Islet precursor cell (in vitro differentiated cells): ENCODE results near the gene TADA2B.

Experiments used
- DNase-seq: peaks from one replicate; pipeline ENCODE4 v3.0.0-alpha.2; 2018

Gene TADA2B

GRCh38 chr4:7018281-7018680, 24.9 kb upstream of the TADA2B start:
- no peak for DNase-seq

DNA sequence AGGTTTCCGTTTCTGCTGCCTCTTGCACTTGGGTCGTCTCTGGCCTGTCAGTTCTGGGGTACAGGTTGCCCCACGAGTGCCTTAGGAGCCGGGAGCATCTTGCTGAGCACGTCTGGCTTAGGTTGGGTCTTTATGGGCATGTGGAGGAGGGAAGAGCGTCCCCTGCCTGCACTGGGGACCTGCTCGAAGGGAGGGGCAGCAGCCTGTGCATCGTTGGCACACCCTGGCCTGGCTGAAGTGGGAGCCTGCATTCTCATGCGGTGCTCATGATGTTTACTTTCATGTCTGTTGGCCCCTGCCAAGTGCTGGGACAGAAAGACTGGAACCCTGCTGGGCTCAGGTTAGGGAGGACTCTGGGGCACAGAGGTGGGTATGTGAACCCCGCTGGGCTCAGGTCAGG, 23.8 kb upstream of the TADA2B start:
- no peak for DNase-seq

- no peak for DNase-seq
Observed at GRCh38 chr4:7020290-7020689, 22.9 kb upstream of the TADA2B start.

- no peak for DNase-seq
Observed at GRCh38 chr4:7020856-7021255, 22.3 kb upstream of the TADA2B start.

- DNase-seq, result no peak
Observed at GRCh38 chr4:7021355-7021754, 21.8 kb upstream of the TADA2B start.

DNA sequence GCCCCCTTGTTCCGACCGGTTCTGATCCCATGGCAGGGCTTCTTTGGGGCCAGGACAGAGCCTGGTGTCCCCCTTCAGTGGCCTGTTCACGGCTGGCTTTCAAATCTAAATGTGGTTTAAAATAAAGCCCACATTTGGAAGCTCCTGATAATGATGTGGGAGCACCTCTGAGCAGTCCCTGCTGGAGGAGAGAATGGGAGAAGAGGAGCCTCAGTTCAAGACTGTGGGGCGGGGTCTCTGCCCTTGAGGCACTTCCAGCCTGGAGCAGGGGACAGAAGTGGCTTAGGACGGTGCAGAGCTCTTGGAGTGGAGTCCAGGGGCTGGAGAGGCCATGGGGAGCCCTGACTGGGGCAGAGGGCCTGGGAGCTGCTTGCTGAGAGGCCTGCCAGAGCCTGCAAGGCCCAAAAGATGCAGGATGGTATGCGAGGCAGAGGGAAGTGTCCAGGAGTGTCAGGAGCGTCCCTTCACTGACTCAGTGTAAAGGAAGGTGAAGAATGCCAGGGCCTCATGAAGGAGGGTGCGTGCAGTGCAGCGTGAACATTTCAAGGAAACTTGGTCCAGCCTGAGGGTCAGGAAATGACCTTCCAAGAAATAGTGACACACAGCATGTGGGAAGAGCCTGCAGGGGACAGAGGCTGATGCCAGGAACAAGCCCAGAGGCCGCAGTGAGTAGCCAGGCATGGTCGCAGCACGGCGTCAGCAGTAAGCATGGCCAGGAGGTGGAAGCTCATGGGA, 21.1 kb upstream of the TADA2B start:
- peak; percentile 97 for DNase-seq

DNA sequence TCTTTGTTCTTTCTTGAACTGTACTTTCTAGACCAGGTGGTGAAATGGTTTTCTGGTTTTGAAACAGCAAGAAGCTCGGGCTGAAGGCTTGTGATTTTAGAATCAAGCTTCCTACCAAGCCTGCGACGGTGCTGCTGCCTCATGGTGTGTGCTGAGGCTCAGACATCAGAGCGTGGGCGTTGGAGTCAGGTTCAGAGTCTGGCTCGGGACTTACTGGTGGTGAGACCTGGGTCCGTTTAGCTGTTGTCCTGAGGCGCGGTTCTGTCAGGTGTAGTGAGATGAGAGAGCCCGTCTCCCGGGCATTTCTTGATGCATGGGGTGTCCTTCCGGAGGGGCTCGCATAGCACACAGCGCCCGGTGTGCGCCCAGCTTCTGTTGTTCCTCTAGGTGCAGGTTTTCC, 19.7 kb upstream of the TADA2B start:
- no peak for DNase-seq

DNA sequence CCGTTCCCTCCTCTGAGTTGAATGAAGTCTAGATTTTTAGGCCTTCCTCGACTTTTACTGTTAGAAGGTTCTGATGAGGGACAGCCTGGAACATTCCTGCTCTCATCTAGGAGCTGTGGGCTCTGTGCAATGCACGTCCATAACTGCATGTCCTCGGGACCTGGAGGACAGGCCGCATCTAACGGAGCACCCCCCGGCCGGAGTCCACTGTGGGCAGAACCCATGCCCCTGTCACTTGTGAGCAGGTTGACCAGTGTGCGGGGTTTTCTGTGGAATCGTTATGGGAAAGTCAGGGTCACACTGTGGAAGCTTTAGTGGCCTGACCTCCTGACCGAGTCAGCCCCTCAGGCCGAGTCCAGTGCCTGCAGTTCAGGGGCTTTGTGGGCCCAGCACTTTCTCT, 19.3 kb upstream of the TADA2B start:
- DNase-seq, result no peak

- DNase-seq, result no peak
Observed at GRCh38 chr4:7024336-7024890, 18.8 kb upstream of the TADA2B start.

DNA sequence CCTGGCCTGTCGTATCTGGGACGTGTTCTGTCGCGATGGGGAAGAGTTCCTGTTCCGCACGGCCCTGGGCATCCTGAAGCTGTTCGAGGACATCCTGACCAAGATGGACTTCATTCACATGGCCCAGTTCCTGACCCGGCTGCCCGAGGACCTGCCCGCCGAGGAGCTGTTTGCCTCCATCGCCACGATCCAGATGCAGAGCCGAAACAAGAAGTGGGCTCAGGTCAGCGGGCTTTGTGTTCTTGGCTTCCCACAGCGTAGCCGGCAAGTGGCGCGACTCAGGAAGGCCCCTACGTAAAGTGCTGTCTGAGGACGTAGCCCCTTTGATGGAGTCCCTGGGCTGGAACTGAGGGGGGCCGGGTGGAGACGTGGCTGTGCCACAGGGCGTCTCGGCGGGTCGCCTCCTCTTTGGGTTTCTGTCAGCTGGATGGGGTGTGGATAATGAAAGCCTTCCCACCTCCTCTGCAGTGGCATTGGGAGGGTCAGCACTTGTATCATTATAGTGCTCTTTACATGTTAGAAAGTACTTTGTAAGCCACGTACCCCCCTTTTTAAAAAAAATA, 18.1 kb upstream of the TADA2B start:
- DNase-seq, result no peak

DNA sequence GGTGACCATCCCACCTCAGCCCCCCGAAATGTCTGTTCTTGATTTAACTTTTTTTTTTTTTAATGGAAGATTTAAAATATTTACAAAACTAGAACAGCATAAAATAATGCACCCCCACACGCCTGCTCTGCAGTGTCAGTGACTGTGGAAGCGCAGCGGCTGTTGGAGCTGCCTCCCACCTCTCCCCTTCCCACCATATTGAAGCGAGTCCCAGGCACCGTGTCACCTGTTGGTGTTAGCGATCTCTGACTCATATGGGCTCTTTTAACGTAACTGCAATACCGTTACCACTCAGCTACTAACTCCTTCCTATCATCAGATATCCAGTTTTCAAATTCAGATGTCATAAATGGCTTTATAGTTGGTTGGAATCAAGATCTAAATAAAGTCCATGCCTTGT, 17.1 kb upstream of the TADA2B start:
- DNase-seq, result no peak

DNA sequence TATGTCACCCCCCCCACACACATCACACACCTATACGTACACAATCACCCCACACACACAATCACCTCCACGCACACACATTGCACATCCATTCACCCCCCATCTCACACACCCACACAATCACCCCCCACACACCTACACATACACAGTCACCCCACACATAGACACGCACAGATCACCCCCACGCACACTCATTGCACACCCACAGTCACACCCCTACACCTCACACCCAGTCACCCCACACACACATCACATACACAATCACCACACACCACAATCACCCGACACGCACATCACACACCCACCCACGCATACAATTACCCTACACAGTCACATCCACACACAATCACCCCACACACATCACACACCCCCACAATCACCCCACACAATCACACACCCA, 15.9 kb upstream of the TADA2B start:
- no peak for DNase-seq

DNA sequence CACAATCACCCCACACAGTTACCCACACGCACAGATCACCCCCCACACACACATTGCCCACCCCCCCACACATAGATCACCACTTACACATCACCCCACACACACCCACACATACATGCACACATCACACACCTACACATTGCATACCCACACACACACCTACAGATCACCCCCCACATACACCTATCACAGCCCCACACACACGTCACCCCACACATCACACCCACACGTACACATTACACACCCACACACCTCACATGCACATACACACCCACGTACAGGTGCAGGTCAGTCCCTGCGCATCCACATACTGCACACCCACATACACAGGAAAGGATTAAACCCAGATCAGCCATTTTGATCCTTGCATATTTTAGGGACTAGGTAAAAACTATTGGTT, 15.3 kb upstream of the TADA2B start:
- DNase-seq, result no peak

DNA sequence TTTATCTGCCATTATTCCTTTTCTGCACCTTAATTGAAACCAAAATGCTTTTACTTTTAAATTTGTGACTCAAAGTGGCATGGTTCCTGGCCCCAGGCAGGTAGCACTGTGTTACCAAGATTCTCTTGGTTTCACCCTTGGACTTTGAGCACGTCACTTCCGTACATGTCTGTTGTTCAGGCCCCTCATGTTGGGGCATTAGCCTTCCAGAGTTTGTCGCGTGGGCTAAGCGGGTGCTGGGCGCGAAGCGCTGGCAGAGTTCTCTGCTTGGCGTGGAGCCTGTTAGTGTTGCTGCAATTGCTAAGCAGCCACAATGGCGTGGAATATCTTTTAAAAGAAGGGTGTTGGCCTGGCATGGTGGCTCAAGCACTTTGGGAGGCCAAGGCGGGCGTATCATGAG, 14.0 kb upstream of the TADA2B start:
- no peak for DNase-seq

GRCh38 chr4:7029921-7030320, 13.3 kb upstream of the TADA2B start:
- peak; percentile 29 for DNase-seq

GRCh38 chr4:7030856-7031255, 12.3 kb upstream of the TADA2B start:
- no peak for DNase-seq

DNA sequence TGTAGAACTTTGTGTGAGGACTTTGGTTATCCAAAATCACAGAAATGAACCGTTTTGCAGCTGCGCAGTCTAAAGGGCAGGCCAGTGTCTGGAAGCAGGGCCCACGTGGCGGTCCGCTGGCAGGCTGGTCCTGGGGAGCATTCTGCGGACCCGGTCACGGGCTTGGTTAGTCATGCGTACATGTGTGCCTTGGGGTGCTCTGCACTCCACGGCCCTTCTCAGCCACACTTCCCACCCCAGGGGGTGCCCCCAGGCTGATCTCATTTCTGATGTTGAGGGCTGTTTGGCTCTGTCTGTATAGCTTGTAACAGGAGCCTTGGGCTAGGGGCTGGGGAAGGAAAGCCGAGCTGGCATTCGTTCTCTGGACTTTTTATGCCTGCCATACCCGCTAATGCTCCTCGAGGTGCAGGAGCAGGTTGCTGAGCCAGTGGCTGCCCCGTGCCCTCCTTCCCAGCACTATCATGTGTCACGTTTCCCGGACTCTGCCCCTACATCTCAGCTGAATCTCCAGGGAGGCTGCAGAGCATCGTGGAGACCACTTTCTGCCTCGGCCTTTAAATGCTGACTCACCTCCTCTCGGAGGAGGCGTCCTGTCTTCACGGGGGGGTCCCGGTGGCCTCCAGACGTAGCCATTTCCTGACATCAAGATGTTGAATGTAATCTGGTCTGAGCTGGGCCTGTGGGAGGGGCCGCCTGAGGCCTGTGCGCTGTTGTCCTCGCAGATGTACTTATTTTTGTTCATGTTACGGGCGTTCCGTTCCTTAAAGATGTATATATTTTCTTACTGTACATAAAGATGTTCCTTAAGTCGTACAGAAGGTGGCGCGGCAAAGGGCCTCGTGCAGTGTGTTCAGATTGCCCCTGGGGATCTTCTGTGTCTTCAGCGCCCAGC, 11.4 kb upstream of the TADA2B start:
- no peak for DNase-seq

- no peak for DNase-seq
Observed at GRCh38 chr4:7032596-7032995, 10.6 kb upstream of the TADA2B start.

GRCh38 chr4:7034262-7035081, 8.7 kb upstream of the TADA2B start:
- DNase-seq, result peak; percentile 90

DNA sequence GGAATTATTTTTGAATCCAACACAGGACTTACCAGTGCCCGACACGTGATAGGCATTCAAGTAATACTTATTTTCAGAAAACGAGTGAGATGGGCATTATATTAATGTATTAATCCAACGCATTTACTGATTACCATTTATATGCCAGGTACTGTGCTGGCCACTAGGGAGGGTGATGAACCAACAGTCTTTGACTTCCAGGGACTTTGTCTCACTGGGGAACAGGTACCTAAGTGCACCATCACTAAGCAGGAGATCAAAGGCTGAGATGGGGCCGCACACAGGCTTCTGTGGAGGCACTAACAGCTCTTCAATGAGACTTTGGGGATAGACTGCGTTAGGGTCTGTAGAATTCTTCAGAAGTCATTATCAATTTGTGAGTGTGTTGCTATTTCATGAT, 5.7 kb upstream of the TADA2B start:
- DNase-seq, result no peak

DNA sequence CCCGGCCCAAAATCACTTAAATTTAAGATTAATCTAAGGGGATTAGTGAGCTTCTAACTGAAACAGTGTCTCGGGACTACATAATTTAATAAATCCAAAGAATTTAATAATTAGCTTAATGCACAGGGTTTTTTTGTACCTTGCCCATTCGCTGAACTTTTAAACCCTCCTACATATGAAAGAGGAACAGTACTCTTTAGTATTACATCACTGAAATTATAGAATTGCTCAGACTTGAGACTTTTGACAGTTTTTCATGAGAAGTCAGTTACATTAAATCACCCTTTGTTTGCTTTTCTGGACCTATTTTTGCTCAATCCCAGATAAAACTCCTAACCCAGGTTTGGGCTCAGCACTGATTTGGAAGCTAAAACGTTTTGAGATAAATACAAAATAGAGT, 2.4 kb upstream of the TADA2B start:
- no peak for DNase-seq

GRCh38 chr4:7041246-7041645, 1.9 kb upstream of the TADA2B start:
- no peak for DNase-seq
